Measurements from ENCODE around the gene GPD2.

The GPD2 gene

DNA sequence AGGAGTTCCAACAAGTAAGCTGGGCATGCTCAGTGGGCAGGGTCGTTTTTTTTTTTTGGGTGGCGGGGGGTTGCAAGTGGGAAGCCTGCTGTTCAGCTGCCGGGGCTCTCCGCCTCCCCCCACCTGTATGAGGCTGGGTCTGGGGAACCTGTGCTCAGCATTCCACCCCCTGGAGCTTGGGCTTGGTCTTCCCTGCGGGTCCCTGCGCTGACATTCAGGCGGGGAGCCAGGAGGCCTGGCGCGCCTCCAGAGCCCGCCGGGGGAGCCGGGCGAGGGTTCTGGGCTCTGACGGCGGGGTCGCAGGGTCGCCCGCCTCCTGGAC is 822 bp upstream of the GPD2 start:
- TF ChIP-seq, protein P1, sequence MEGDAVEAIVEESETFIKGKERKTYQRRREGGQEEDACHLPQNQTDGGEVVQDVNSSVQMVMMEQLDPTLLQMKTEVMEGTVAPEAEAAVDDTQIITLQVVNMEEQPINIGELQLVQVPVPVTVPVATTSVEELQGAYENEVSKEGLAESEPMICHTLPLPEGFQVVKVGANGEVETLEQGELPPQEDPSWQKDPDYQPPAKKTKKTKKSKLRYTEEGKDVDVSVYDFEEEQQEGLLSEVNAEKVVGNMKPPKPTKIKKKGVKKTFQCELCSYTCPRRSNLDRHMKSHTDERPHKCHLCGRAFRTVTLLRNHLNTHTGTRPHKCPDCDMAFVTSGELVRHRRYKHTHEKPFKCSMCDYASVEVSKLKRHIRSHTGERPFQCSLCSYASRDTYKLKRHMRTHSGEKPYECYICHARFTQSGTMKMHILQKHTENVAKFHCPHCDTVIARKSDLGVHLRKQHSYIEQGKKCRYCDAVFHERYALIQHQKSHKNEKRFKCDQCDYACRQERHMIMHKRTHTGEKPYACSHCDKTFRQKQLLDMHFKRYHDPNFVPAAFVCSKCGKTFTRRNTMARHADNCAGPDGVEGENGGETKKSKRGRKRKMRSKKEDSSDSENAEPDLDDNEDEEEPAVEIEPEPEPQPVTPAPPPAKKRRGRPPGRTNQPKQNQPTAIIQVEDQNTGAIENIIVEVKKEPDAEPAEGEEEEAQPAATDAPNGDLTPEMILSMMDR (IDR thresholded peaks at IDR 0.05; ENCODE audit: low read depth, low read length): no peak
- peak overlapping the region; percentile 65 to 70 for H3K4me3 ChIP-seq (replicated peaks in 1 of 2; ENCODE audit: low read depth in 2 of 2, low read length in 2 of 2)
- DNase-seq (ENCODE audit: low read depth in 2 of 2): peak in 1 of 2 donors; percentile 14

- peak; percentile 15 to 35 for DNase-seq (ENCODE audit: low read depth in 2 of 2)
- peak overlapping the region; percentile 65 to 70 for H3K4me3 ChIP-seq (replicated peaks in 1 of 2; ENCODE audit: low read depth in 2 of 2, low read length in 2 of 2)
- TF ChIP-seq, protein P1 (IDR thresholded peaks at IDR 0.05; ENCODE audit: low read depth, low read length): no peak
Measured at GRCh38 chr2:156436497-156437085, 412 bp downstream of the GPD2 start.

- DNase-seq (ENCODE audit: low read depth in 2 of 2): peak; percentile 56 to 67
- peak overlapping the region; percentile 6 to 65 for H3K4me3 ChIP-seq (replicated peaks in 1 of 2; ENCODE audit: low read depth in 2 of 2, low read length in 2 of 2)
- TF ChIP-seq, protein P1 (IDR thresholded peaks at IDR 0.05; ENCODE audit: low read depth, low read length): no peak
Measured at GRCh38 chr2:156437272-156437930, 1.2 kb downstream of the GPD2 start.

DNA sequence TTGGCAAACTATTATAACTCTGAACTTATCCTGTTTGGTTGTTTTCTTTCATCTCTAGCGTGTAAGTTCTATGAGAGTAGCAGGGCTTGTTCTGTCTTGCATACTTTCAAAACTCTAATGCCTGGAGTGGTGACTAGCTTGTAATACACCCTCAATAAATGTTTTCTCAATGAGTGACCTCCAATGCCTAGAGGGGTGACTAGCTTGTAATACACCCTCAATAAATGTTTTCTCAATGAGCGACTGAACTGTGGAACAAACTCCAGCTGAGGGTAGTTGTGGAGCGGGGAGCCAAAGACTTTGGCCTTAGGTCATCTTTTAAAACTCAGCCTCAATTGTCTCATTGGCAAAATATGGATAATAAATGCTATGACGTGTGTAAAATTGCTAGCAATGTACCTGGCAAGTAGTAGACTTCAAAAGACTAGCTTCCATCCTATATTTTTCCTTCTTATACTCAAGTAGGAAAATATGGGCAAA is 1.8 kb downstream of the GPD2 start:
- DNase-seq (ENCODE audit: low read depth in 2 of 2): peak in 1 of 2 donors; percentile 35
- TF ChIP-seq, protein P1 (IDR thresholded peaks at IDR 0.05; ENCODE audit: low read depth, low read length): no peak
- no peak overlapping the region for H3K4me3 ChIP-seq (replicated peaks in 1 of 2; ENCODE audit: low read depth in 2 of 2, low read length in 2 of 2)

GRCh38 chr2:156443089-156443488 is 6.9 kb downstream of the GPD2 start:
- TF ChIP-seq, protein P1 (IDR thresholded peaks at IDR 0.05; ENCODE audit: low read depth, low read length): no peak
- DNase-seq (ENCODE audit: low read depth in 2 of 2): no peak
- no peak overlapping the region for H3K4me3 ChIP-seq (replicated peaks in 1 of 2; ENCODE audit: low read depth in 2 of 2, low read length in 2 of 2)

- DNase-seq (ENCODE audit: low read depth in 2 of 2): peak; percentile 86 to 94
- TF ChIP-seq, protein P1 (IDR thresholded peaks at IDR 0.05; ENCODE audit: low read depth, low read length): no peak
- no peak overlapping the region for H3K4me3 ChIP-seq (replicated peaks in 1 of 2; ENCODE audit: low read depth in 2 of 2, low read length in 2 of 2)
Measured at GRCh38 chr2:156445296-156446220, 9.4 kb downstream of the GPD2 start.

Measured in cardiac fibroblast (primary cell).